Measurements from ENCODE around the gene ALDH16A1.
"Not testable (repeated sequence)": the region's sequence is repeated elsewhere in the genome, so short reads cannot be mapped to it uniquely, and the experiment has no call there.

Gene ALDH16A1

GRCh38 chr19:49439836-49440235, 13.2 kb upstream of the ALDH16A1 start:
- in situ Hi-C loops (cut with MboI; ENCODE audit: low sequenced_read_pairs) = no loop called here

GRCh38 chr19:49440439-49441209, 12.4 kb upstream of the ALDH16A1 start:
- in situ Hi-C loops (cut with MboI; ENCODE audit: low sequenced_read_pairs) = no loop called here

- in situ Hi-C loops (cut with MboI; ENCODE audit: low sequenced_read_pairs) = no loop called here
Observed at GRCh38 chr19:49441210-49441959, 11.6 kb upstream of the ALDH16A1 start, which contains the start of gene SLC17A7. TSS of gene SLC17A7 (minus strand) at chr19:49441527. CDS start at chr19:49441379, 148 bp downstream.

- in situ Hi-C loops (cut with MboI; ENCODE audit: low sequenced_read_pairs) = no loop called here
Observed at GRCh38 chr19:49441960-49442350, 11.1 kb upstream of the ALDH16A1 start.

GRCh38 chr19:49442354-49442753, 10.7 kb upstream of the ALDH16A1 start:
- in situ Hi-C loops (cut with MboI; ENCODE audit: low sequenced_read_pairs) = no loop called here

- in situ Hi-C loops (cut with MboI; ENCODE audit: low sequenced_read_pairs) = no loop called here
Observed at GRCh38 chr19:49442771-49443365, 10.2 kb upstream of the ALDH16A1 start.

- in situ Hi-C loops (cut with MboI; ENCODE audit: low sequenced_read_pairs) = no loop called here
Observed at GRCh38 chr19:49443366-49444099, 9.5 kb upstream of the ALDH16A1 start.

- in situ Hi-C loops (cut with MboI; ENCODE audit: low sequenced_read_pairs) = not testable (repeated sequence)
Observed at GRCh38 chr19:49444100-49444700, 8.8 kb upstream of the ALDH16A1 start.

- in situ Hi-C loops (cut with MboI; ENCODE audit: low sequenced_read_pairs) = no loop called here
Observed at GRCh38 chr19:49445997-49446396, 7.0 kb upstream of the ALDH16A1 start.

GRCh38 chr19:49447485-49448431, 5.3 kb upstream of the ALDH16A1 start:
- in situ Hi-C loops (cut with MboI; ENCODE audit: low sequenced_read_pairs) = no loop called here

GRCh38 chr19:49448432-49448786, 4.6 kb upstream of the ALDH16A1 start:
- in situ Hi-C loops (cut with MboI; ENCODE audit: low sequenced_read_pairs) = no loop called here

GRCh38 chr19:49450405-49450804, 2.6 kb upstream of the ALDH16A1 start:
- in situ Hi-C loops (cut with MboI; ENCODE audit: low sequenced_read_pairs) = no loop called here

GRCh38 chr19:49451430-49452181, 1.4 kb upstream of the ALDH16A1 start, which contains the start of gene PIH1D1:
TSS of gene PIH1D1 (minus strand) at chr19:49451814. CDS start at chr19:49451574, 240 bp downstream.
- in situ Hi-C loops (cut with MboI; ENCODE audit: low sequenced_read_pairs) = no loop called here

- in situ Hi-C loops (cut with MboI; ENCODE audit: low sequenced_read_pairs) = no loop called here
Observed at GRCh38 chr19:49453757-49454240, 774 bp downstream of the ALDH16A1 start.

GRCh38 chr19:49455773-49456172, 2.7 kb downstream of the ALDH16A1 start:
- in situ Hi-C loops (cut with MboI; ENCODE audit: low sequenced_read_pairs) = no loop called here

GRCh38 chr19:49456326-49456725, 3.3 kb downstream of the ALDH16A1 start:
- in situ Hi-C loops (cut with MboI; ENCODE audit: low sequenced_read_pairs) = no loop called here

GRCh38 chr19:49458567-49458903, 5.5 kb downstream of the ALDH16A1 start:
- in situ Hi-C loops (cut with MboI; ENCODE audit: low sequenced_read_pairs) = no loop called here

GRCh38 chr19:49459388-49459787, 6.4 kb downstream of the ALDH16A1 start:
- in situ Hi-C loops (cut with MboI; ENCODE audit: low sequenced_read_pairs) = no loop called here

GRCh38 chr19:49461130-49461529, 8.1 kb downstream of the ALDH16A1 start:
- in situ Hi-C loops (cut with MboI; ENCODE audit: low sequenced_read_pairs) = not testable (repeated sequence)
